Hematopoietic multipotent progenitor cell treated with erythropoietin and hydrocortisone succinate and interleukin-3 and kit ligand, for 6 days (in vitro differentiated cells): ENCODE measurements around the gene ZIC2.

ENCODE experiments used
- DNase-seq: peaks from one replicate; pipeline ENCODE4 v3.0.0-alpha.2; 2015

Gene ZIC2

GRCh38 chr13:99960663-99961311, 20.8 kb upstream of the ZIC2 start:
- no peak for DNase-seq

GRCh38 chr13:99961636-99962035, 19.9 kb upstream of the ZIC2 start:
- DNase-seq = no peak

- DNase-seq = no peak
Observed at GRCh38 chr13:99962242-99962641, 19.3 kb upstream of the ZIC2 start.

GRCh38 chr13:99963816-99964339, 17.7 kb upstream of the ZIC2 start:
- DNase-seq = no peak

GRCh38 chr13:99965329-99966000, 16.1 kb upstream of the ZIC2 start:
- DNase-seq = no peak

GRCh38 chr13:99966064-99966805, 15.3 kb upstream of the ZIC2 start:
- no peak for DNase-seq

- DNase-seq = no peak
Observed at GRCh38 chr13:99967498-99967868, 14.1 kb upstream of the ZIC2 start.

GRCh38 chr13:99967869-99968520, 13.6 kb upstream of the ZIC2 start:
- DNase-seq = no peak

- no peak for DNase-seq
Observed at GRCh38 chr13:99968521-99969452, 12.8 kb upstream of the ZIC2 start.

- no peak for DNase-seq
Observed at GRCh38 chr13:99969453-99969918, 12.1 kb upstream of the ZIC2 start.

GRCh38 chr13:99969919-99970650, 11.5 kb upstream of the ZIC2 start:
- DNase-seq = no peak

- no peak for DNase-seq
Observed at GRCh38 chr13:99970651-99971575, 10.7 kb upstream of the ZIC2 start.

- DNase-seq = no peak
Observed at GRCh38 chr13:99971576-99972189, 9.9 kb upstream of the ZIC2 start, which contains the start of gene ZIC5. Gene ZIC5 (minus strand): TSS chr13:99971767. CDS start chr13:99971603, 164 bp downstream.

- DNase-seq = no peak
Observed at GRCh38 chr13:99972190-99972731, 9.3 kb upstream of the ZIC2 start.

- DNase-seq = no peak
Observed at GRCh38 chr13:99973163-99973807, 8.3 kb upstream of the ZIC2 start.

- DNase-seq = no peak
Observed at GRCh38 chr13:99973808-99974185, 7.8 kb upstream of the ZIC2 start.

- DNase-seq = no peak
Observed at GRCh38 chr13:99974296-99974938, 7.2 kb upstream of the ZIC2 start.

GRCh38 chr13:99974939-99975561, 6.5 kb upstream of the ZIC2 start:
- no peak for DNase-seq
